Measurements from ENCODE around the gene ENOX2. TPM values are rescaled to one million over a fixed set of nuclear protein-coding genes. Genes with fewer than 3 reads are reported as not detected.

ENOX2 gene
- polyA plus RNA-seq, 3 donors: 6.8 to 22.1 (median 14.7) TPM

DNA sequence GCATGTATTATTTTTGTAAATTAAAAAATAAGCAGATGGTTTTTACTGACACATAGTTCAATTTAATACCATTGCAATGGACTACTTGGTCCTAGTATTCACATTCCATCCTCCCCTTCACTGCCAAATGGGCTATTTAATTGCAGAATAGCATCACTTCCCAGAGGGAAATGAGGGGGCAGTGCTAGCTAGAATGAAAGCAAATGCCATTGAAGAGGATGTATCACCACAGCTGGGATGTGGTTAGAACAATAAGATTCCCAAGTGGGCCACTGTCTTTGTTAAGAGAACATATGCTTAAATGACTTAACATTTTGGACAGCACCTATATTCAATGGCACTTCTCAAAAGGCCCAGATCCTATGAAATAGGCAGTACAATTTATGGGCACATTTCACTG lies 276.5 kb downstream of the ENOX2 start:
- peaks cover 3 to 13% of the 10 kb centered on the region in 2 donors for H3K36me3 Mint-ChIP-seq
- Histone ChIP-seq H3K36me3 (replicated peaks in 1 of 2; ENCODE audit: control insufficient read depth in 1 of 2, insufficient read depth in 2 of 2, low read length in 2 of 2) (peaks cover 6 to 14% of the 10 kb centered on the region in 2 donors), H3K27ac (ENCODE audit: low read depth in 1 of 2, low read length in 2 of 2) (no peak overlapping the region), H3K4me2 (replicated peaks; ENCODE audit: extremely low read depth, low read length, poor library complexity, severe bottlenecking) (no peak overlapping the region), H3K9me3 (replicated peaks in 1 of 2; ENCODE audit: control insufficient read depth in 1 of 2, insufficient read depth in 1 of 2, low read length in 2 of 2) (no peaks in the 10 kb centered on the region), H3K27me3 (ENCODE audit: control insufficient read depth in 2 of 2, insufficient read depth in 2 of 2, low read length in 2 of 2) (no peaks in the 10 kb centered on the region), H3K9ac (ENCODE audit: insufficient read depth, low read length, poor library complexity, severe bottlenecking) (no peak overlapping the region), H3K79me2 (ENCODE audit: insufficient read depth, low read length) (no peaks in the 10 kb centered on the region), H2AFZ (ENCODE audit: insufficient read depth, low read depth, low read length, poor library complexity, severe bottlenecking) (no peak overlapping the region), H3K4me3 (replicated peaks in 1 of 3; ENCODE audit: low read depth in 2 of 3, low read length in 3 of 3) (no peak overlapping the region), H4K20me1 (ENCODE audit: insufficient read depth, low read length) (no peaks in the 10 kb centered on the region), H3K4me1 (ENCODE audit: control insufficient read depth in 1 of 2, insufficient read depth in 2 of 2, low read length in 2 of 2) (no peaks in the 10 kb centered on the region)
- no peak overlapping the region for H3K4me3 Mint-ChIP-seq
- peaks cover 11% of the 10 kb centered on the region for H3K4me1 Mint-ChIP-seq
- H3K9me3 Mint-ChIP-seq: peaks cover 0 to 1% (median 0%) of the 10 kb centered on the region in 7 donors
- intact Hi-C loops (cut with micrococcal nuclease): no loop called here
- H3K27me3 Mint-ChIP-seq (ENCODE audit: low read depth in 3 of 3): peaks cover 0 to 2% (median 0%) of the 10 kb centered on the region in 3 donors
- no peak overlapping the region for H3K27ac Mint-ChIP-seq
- DNase-seq: no peak
- TF ChIP-seq CTCF (IDR thresholded peaks at IDR 0.05): no peak

DNA sequence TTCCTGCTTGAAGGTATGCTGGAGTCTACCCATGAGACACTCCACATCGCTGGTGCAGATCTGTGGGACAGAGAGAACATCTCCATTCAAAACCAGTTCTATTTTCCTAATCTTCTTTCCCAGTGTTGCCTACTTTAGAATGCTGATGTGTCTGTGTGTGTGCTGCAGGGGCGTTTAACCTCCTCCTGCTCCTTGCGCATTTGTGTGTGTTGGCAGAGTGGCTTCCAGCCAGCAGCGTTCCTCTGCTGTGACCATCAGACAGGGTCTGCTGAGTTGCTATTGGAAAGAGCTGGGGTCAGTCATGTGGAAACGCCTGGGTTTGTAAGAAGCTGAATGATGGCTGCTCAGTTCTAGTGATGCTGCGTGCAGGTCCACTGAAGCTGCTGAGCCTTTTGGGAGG lies 277.6 kb downstream of the ENOX2 start:
- Histone ChIP-seq H3K27ac (ENCODE audit: low read depth in 1 of 2, low read length in 2 of 2) (no peak overlapping the region), H3K9me3 (replicated peaks in 1 of 2; ENCODE audit: control insufficient read depth in 1 of 2, insufficient read depth in 1 of 2, low read length in 2 of 2) (no peaks in the 10 kb centered on the region), H2AFZ (ENCODE audit: insufficient read depth, low read depth, low read length, poor library complexity, severe bottlenecking) (no peak overlapping the region), H3K4me1 (ENCODE audit: control insufficient read depth in 1 of 2, insufficient read depth in 2 of 2, low read length in 2 of 2) (no peaks in the 10 kb centered on the region), H3K9ac (ENCODE audit: insufficient read depth, low read length, poor library complexity, severe bottlenecking) (no peak overlapping the region), H3K4me2 (replicated peaks; ENCODE audit: extremely low read depth, low read length, poor library complexity, severe bottlenecking) (no peak overlapping the region), H4K20me1 (ENCODE audit: insufficient read depth, low read length) (no peaks in the 10 kb centered on the region), H3K27me3 (ENCODE audit: control insufficient read depth in 2 of 2, insufficient read depth in 2 of 2, low read length in 2 of 2) (no peaks in the 10 kb centered on the region), H3K36me3 (replicated peaks in 1 of 2; ENCODE audit: control insufficient read depth in 1 of 2, insufficient read depth in 2 of 2, low read length in 2 of 2) (peaks cover 6 to 8% of the 10 kb centered on the region in 2 donors), H3K79me2 (ENCODE audit: insufficient read depth, low read length) (no peaks in the 10 kb centered on the region), H3K4me3 (replicated peaks in 1 of 3; ENCODE audit: low read depth in 2 of 3, low read length in 3 of 3) (no peak overlapping the region)
- intact Hi-C loops (cut with micrococcal nuclease): no loop called here
- TF ChIP-seq CTCF (IDR thresholded peaks at IDR 0.05): no peak
- Mint-ChIP-seq H3K36me3 (peaks cover 3 to 13% of the 10 kb centered on the region in 2 donors), H3K4me1 (peaks cover 11% of the 10 kb centered on the region), H3K4me3 (no peak overlapping the region), H3K27me3 (ENCODE audit: low read depth in 3 of 3) (peaks cover 0 to 2% (median 0%) of the 10 kb centered on the region in 3 donors), H3K27ac (no peak overlapping the region), H3K9me3 (peaks cover 0 to 1% (median 0%) of the 10 kb centered on the region in 7 donors)
- no peak for DNase-seq
- WGBS (ENCODE audit: insufficient coverage): 95% methylated on average over 3 of the region's 6 CpGs

All from CD14-positive monocyte (primary cell).